BJ (cell line): ENCODE data around the gene CRTAC1. TPM values are rescaled to one million over a fixed set of nuclear protein-coding genes. Genes with fewer than 3 reads are reported as not detected.

Source experiments
- CTCF ChIA-PET: fragments of 350-600 bp; formaldehyde crosslinking; extraction: SDS; loops from one replicate; lab custom pipeline; 2021; ENCODE audit warnings: antibody characterized with exemption, inconsistent platforms; lab: Yijun Ruan, JAX
- POLR2A ChIA-PET: fragments of 300-600 bp; sonication (Branson Sonifier 250); formaldehyde crosslinking; extraction: SDS; loops from one replicate; lab custom pipeline; 2021; ENCODE audit warnings: antibody characterized with exemption; lab: Charles Lee
- DNase-seq: peaks from one replicate; pipeline ENCODE4 v3.0.0-alpha.2; 2011; ENCODE audit warnings: low read depth
- H3K27me3 ChIP-seq: 2 replicates; pipeline ENCODE4 v1.6.0; 2011; ENCODE audit warnings: low read length; ENCODE audit not compliant: control insufficient read depth, insufficient read depth
- H3K36me3 ChIP-seq: 2 replicates; pipeline ENCODE4 v1.5.1; 2011; ENCODE audit warnings: low read length; ENCODE audit not compliant: control insufficient read depth, insufficient read depth
- H3K4me3 ChIP-seq: 2 replicates; pipeline ENCODE4 v1.5.1; 2011; ENCODE audit warnings: low read depth, mild to moderate bottlenecking, control low read depth, low read length
- polyA plus RNA-seq: library from polyadenylated mRNA; depleted of rRNA; stranded (reverse); fragments of >200 nt; gene quantifications from 2 replicates; pipeline ENCODE4 v1.2.3, GENCODE V29; 2011
- TF ChIP-seq, protein P1 (sequence below): IDR thresholded peaks from 2 replicates; pipeline ENCODE4 v1.5.1; 2011; ENCODE audit warnings: low read depth, mild to moderate bottlenecking, control low read depth, inconsistent platforms, low read length, moderate library complexity; ENCODE audit not compliant: insufficient read depth

The CRTAC1 gene
- polyA plus RNA-seq, 1 experiment, result not detected

GRCh38 chr10:97922022-97922758, 108.2 kb downstream of the CRTAC1 start:
- no peaks in the 10 kb centered on the region for H3K36me3 ChIP-seq
- no peak for DNase-seq
- H3K4me3 ChIP-seq, result no peak overlapping the region
- peaks cover 2% of the 10 kb centered on the region; the same call in 1 of the 2 replicates for H3K27me3 ChIP-seq
- CTCF ChIA-PET, result interaction anchor here (0.7 to 2.0 kb wide), 2 partner anchors 11 to 123 kb away, joined by 5 to 6 read pairs; no protein-coding TSS in a partner anchor
- TF ChIP-seq, protein P1, sequence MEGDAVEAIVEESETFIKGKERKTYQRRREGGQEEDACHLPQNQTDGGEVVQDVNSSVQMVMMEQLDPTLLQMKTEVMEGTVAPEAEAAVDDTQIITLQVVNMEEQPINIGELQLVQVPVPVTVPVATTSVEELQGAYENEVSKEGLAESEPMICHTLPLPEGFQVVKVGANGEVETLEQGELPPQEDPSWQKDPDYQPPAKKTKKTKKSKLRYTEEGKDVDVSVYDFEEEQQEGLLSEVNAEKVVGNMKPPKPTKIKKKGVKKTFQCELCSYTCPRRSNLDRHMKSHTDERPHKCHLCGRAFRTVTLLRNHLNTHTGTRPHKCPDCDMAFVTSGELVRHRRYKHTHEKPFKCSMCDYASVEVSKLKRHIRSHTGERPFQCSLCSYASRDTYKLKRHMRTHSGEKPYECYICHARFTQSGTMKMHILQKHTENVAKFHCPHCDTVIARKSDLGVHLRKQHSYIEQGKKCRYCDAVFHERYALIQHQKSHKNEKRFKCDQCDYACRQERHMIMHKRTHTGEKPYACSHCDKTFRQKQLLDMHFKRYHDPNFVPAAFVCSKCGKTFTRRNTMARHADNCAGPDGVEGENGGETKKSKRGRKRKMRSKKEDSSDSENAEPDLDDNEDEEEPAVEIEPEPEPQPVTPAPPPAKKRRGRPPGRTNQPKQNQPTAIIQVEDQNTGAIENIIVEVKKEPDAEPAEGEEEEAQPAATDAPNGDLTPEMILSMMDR, result no peak
- POLR2A ChIA-PET, result no interaction called here

- Histone ChIP-seq H3K4me3 (no peak overlapping the region), H3K27me3 (peaks cover 2% of the 10 kb centered on the region; the same call in 1 of the 2 replicates), H3K36me3 (no peaks in the 10 kb centered on the region)
- TF ChIP-seq, protein P1, result no peak
- ChIA-PET CTCF (interaction anchor here (0.6 to 2.0 kb wide), 3 partner anchors 10 to 124 kb away, joined by 5 to 6 read pairs (median 5); no protein-coding TSS in a partner anchor), POLR2A (no interaction called here)
- DNase-seq, result no peak
These were observed 108.8 kb downstream of the CRTAC1 start for GRCh38 chr10:97921581-97922021.

- Histone ChIP-seq H3K27me3 (peaks cover 2% of the 10 kb centered on the region; the same call in 1 of the 2 replicates), H3K4me3 (no peak overlapping the region), H3K36me3 (no peaks in the 10 kb centered on the region)
- ChIA-PET POLR2A (no interaction called here), CTCF (no interaction called here)
- no peak for DNase-seq
- TF ChIP-seq, protein P1, result no peak
These were observed 109.6 kb downstream of the CRTAC1 start for GRCh38 chr10:97920865-97921264.

GRCh38 chr10:97919012-97919411, 111.4 kb downstream of the CRTAC1 start:
- ChIA-PET POLR2A (no interaction called here), CTCF (interaction anchor here (0.8 to 1.8 kb wide), 2 partner anchors 14 to 123 kb away, joined by 3 to 11 read pairs; no protein-coding TSS in a partner anchor)
- DNase-seq, result no peak
- Histone ChIP-seq H3K36me3 (no peaks in the 10 kb centered on the region), H3K4me3 (no peak overlapping the region), H3K27me3 (peaks cover 2% of the 10 kb centered on the region)
- TF ChIP-seq, protein P1, result no peak

DNA sequence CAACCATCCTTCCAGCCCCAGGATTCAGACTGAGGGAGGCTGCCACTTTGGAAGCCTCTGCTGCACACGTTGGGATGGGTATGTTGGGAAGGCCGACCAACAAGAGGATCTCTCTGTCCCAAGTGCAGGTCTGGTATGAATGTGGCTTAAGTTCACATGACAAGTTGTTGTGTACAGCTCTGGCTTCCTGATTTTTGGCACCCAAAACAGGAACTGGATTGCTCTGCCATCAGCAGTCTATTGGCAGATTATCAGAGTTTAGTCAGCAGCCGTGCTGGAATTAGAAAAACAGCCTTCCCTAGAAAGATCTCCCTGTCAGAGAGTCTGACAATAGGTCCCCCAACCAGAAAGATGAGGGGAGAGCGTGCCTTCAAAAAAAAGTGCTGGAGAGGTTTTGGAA, 113.8 kb downstream of the CRTAC1 start:
- Histone ChIP-seq H3K27me3 (peaks cover 2% of the 10 kb centered on the region), H3K36me3 (no peaks in the 10 kb centered on the region), H3K4me3 (no peak overlapping the region)
- DNase-seq, result no peak
- CTCF ChIA-PET, result interaction anchor here (4.1 kb wide), 1 partner anchor 125 kb away, joined by 70 read pairs; no protein-coding TSS in a partner anchor
- TF ChIP-seq, protein P1, result no peak
- POLR2A ChIA-PET, result no interaction called here
